ENCODE results near the gene ARRB2.
"Not testable (repeated sequence)": the region's sequence is repeated elsewhere in the genome, so short reads cannot be mapped to it uniquely, and the experiment has no call there.

ARRB2 gene

GRCh38 chr17:4709794-4710692, at the start of gene ARRB2:
ARRB2 (plus strand) TSS chr17:4710632; CDS start chr17:4710722, 90 bp downstream.
- peak; percentile 97 for DNase-seq

GRCh38 chr17:4663711-4664110, 46.7 kb upstream of the ARRB2 start:
- no peak for DNase-seq

- no peak for DNase-seq
Observed at GRCh38 chr17:4664230-4664629, 46.2 kb upstream of the ARRB2 start.

GRCh38 chr17:4665027-4665426, 45.4 kb upstream of the ARRB2 start:
- DNase-seq: no peak

- DNase-seq: no peak
Observed at GRCh38 chr17:4666296-4666695, 44.1 kb upstream of the ARRB2 start.

GRCh38 chr17:4667166-4667565, 43.3 kb upstream of the ARRB2 start:
- no peak for DNase-seq

GRCh38 chr17:4672055-4672630, 38.3 kb upstream of the ARRB2 start:
- no peak for DNase-seq

GRCh38 chr17:4672751-4673150, 37.7 kb upstream of the ARRB2 start:
- no peak for DNase-seq

GRCh38 chr17:4673169-4673568, 37.3 kb upstream of the ARRB2 start:
- no peak for DNase-seq

- DNase-seq: no peak
Observed at GRCh38 chr17:4673986-4674684, 36.3 kb upstream of the ARRB2 start.

- no peak for DNase-seq
Observed at GRCh38 chr17:4674685-4674998, 35.8 kb upstream of the ARRB2 start.

GRCh38 chr17:4675791-4676190, 34.6 kb upstream of the ARRB2 start:
- DNase-seq: no peak

GRCh38 chr17:4676791-4677190, 33.6 kb upstream of the ARRB2 start:
- DNase-seq: no peak

GRCh38 chr17:4678448-4679026, 31.9 kb upstream of the ARRB2 start:
- peak; percentile 71 for DNase-seq

- peak; percentile 26 for DNase-seq
Observed at GRCh38 chr17:4679658-4680057, 30.8 kb upstream of the ARRB2 start.

GRCh38 chr17:4683739-4684138, 26.7 kb upstream of the ARRB2 start:
- not testable (repeated sequence) for DNase-seq

- not testable (repeated sequence) for DNase-seq
Observed at GRCh38 chr17:4689872-4690271, 20.6 kb upstream of the ARRB2 start.

GRCh38 chr17:4690745-4691144, 19.7 kb upstream of the ARRB2 start:
- DNase-seq: no peak

- DNase-seq: peak; percentile 22
Observed at GRCh38 chr17:4691686-4692085, 18.7 kb upstream of the ARRB2 start.

- no peak for DNase-seq
Observed at GRCh38 chr17:4693416-4693815, 17.0 kb upstream of the ARRB2 start.

- no peak for DNase-seq
Observed at GRCh38 chr17:4696437-4696805, 14.0 kb upstream of the ARRB2 start.

GRCh38 chr17:4699401-4700056, 10.9 kb upstream of the ARRB2 start:
- not testable (repeated sequence) for DNase-seq

GRCh38 chr17:4701116-4701515, 9.3 kb upstream of the ARRB2 start:
- DNase-seq: no peak

All from NCI-H226 (cell line).